CD4-positive, CD25-positive, alpha-beta regulatory T cell (primary cell): Measurements from ENCODE around the gene CCNQ. TPM values are rescaled to one million over a fixed set of nuclear protein-coding genes. Genes with fewer than 3 reads are reported as not detected.

Experiments used
- ATAC-seq, 2 donors: fragments of 150-1000 bp; cut with Tn5 transposase; one replicate each; pipeline ENCODE4 v1.10.0; 2021; ENCODE audit warnings: low read depth in 2 of 2, moderate number of reproducible peaks in 2 of 2, moderate library complexity in 1 of 2
- DNase-seq, 3 donors: peaks; one replicate each; pipeline versions ENCODE4 v3.0.0 to v3.0.0-alpha.2; 2012 to 2022; ENCODE audit warnings: mixed read lengths in 1 of 3
- H3K27ac ChIP-seq: one replicate; pipeline ENCODE4 v1.7.0; 2013; ENCODE audit warnings: mild to moderate bottlenecking, low read length; ENCODE audit not compliant: insufficient read depth, poor library complexity, severe bottlenecking
- H3K27me3 ChIP-seq: one replicate; pipeline ENCODE4 v1.7.0; 2013; ENCODE audit warnings: low read length; ENCODE audit not compliant: control insufficient read depth, insufficient read depth
- H3K36me3 ChIP-seq: one replicate; pipeline ENCODE4 v1.7.0; 2013; ENCODE audit warnings: mild to moderate bottlenecking, low read length, moderate library complexity; ENCODE audit not compliant: control insufficient read depth, insufficient read depth
- H3K4me1 ChIP-seq: 2 replicates; pipeline ENCODE4 v1.7.0; 2013; ENCODE audit warnings: mild to moderate bottlenecking, low read length; ENCODE audit not compliant: insufficient read depth, control insufficient read depth, poor library complexity, severe bottlenecking
- H3K4me3 ChIP-seq: one replicate; pipeline ENCODE4 v1.7.0; 2013; ENCODE audit warnings: low read depth, mild to moderate bottlenecking, low read length, moderate library complexity
- H3K9me3 ChIP-seq, 2 experiments: 1 replicate in 1 of 2; 2 replicates in 1 of 2; pipeline ENCODE4 v1.7.0; 2013; ENCODE audit warnings: low read length in 2 of 2, mild to moderate bottlenecking in 1 of 2, moderate library complexity in 1 of 2; ENCODE audit not compliant: control insufficient read depth in 2 of 2
- H3K27ac Mint-ChIP-seq, 3 donors: one replicate each; pipeline ENCODE4 v1.8.0; 2020 to 2022; ENCODE audit warnings: mild to moderate bottlenecking in 3 of 3, mixed read lengths in 3 of 3, moderate library complexity in 2 of 3
- H3K27me3 Mint-ChIP-seq: one replicate; pipeline ENCODE4 v1.8.0; 2022; ENCODE audit warnings: mild to moderate bottlenecking, mixed read lengths
- H3K36me3 Mint-ChIP-seq: one replicate; pipeline ENCODE4 v1.8.0; 2020; ENCODE audit warnings: mixed read lengths
- H3K4me1 Mint-ChIP-seq, 4 donors: one replicate each; pipeline ENCODE4 v1.8.0; 2020 to 2022; ENCODE audit warnings: mixed read lengths in 4 of 4, mild to moderate bottlenecking in 1 of 4
- H3K4me3 Mint-ChIP-seq, 4 donors: one replicate each; pipeline ENCODE4 v1.8.0; 2020 to 2022; ENCODE audit warnings: mild to moderate bottlenecking in 4 of 4, mixed read lengths in 4 of 4, moderate library complexity in 3 of 4
- H3K9me3 Mint-ChIP-seq, 7 donors: one replicate each; pipeline ENCODE4 v1.8.0; 2020 to 2022; ENCODE audit warnings: mixed read lengths in 7 of 7, mild to moderate bottlenecking in 3 of 7, moderate library complexity in 2 of 7
- polyA plus RNA-seq, 4 donors: library from polyadenylated mRNA; unstranded; fragments of 300-500 nt; fragmentation: Illumina TruSeq; gene quantifications; one replicate each; pipeline ENCODE4 v1.2.3, GENCODE V29; 2021
- total RNA-seq: library from RNA; stranded (reverse); gene quantifications from one replicate; pipeline ENCODE4 v1.2.3, GENCODE V29; 2022

CCNQ gene
- total and polyA plus RNA-seq, 5 donors from 2014 or later = 23.8 to 78.4 (median 76.8) TPM

GRCh38 chrX:153557618-153558355 lies 41.2 kb downstream of the CCNQ start:
- Mint-ChIP-seq H3K27ac (no peak overlapping the region), H3K4me1 (no peaks in the 10 kb centered on the region), H3K27me3 (no peaks in the 10 kb centered on the region), H3K4me3 (no peak overlapping the region), H3K36me3 (no peaks in the 10 kb centered on the region), H3K9me3 (no peaks in the 10 kb centered on the region)
- ATAC-seq (no peak), DNase-seq (no peak)
- H3K27me3 ChIP-seq = no peaks in the 10 kb centered on the region
- H3K27ac ChIP-seq = no peak overlapping the region
- no peaks in the 10 kb centered on the region for H3K36me3 ChIP-seq
- H3K4me1 ChIP-seq = no peaks in the 10 kb centered on the region
- H3K9me3 ChIP-seq = no peaks in the 10 kb centered on the region
- H3K4me3 ChIP-seq = no peak overlapping the region

DNA sequence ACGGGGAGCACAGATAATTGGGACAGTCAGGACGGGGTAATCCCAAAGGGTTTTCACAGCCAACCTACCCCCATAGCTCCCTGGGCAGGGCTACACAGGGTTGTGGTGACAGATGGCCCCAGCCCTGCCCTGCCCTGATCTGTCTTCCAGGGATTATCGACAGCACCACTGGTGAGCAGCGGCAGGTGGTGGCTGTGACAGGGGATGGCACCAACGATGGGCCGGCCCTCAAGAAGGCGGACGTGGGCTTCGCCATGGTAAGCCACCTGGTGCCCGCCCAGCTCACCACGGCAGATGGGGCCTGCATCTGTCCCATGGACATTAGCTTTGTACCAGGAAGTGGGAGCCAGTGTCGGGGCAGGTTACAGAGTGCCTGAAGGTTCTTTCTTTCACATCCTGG lies 42.2 kb downstream of the CCNQ start:
- Mint-ChIP-seq H3K36me3 (no peaks in the 10 kb centered on the region), H3K27me3 (no peaks in the 10 kb centered on the region), H3K27ac (no peak overlapping the region), H3K4me3 (no peak overlapping the region), H3K9me3 (no peaks in the 10 kb centered on the region), H3K4me1 (no peaks in the 10 kb centered on the region)
- Histone ChIP-seq H3K36me3 (no peaks in the 10 kb centered on the region), H3K27me3 (no peaks in the 10 kb centered on the region), H3K27ac (no peak overlapping the region), H3K4me3 (no peak overlapping the region), H3K4me1 (no peaks in the 10 kb centered on the region), H3K9me3 (no peaks in the 10 kb centered on the region)
- no peak for DNase-seq
- no peak for ATAC-seq

- no peak overlapping the region for H3K4me3 Mint-ChIP-seq
- peaks cover 0 to 1% (median 0%) of the 10 kb centered on the region in 7 donors for H3K9me3 Mint-ChIP-seq
- peak; percentile 31 to 57 (median 57) for DNase-seq
- no peak overlapping the region for H3K27ac Mint-ChIP-seq
- Histone ChIP-seq H3K9me3 (no peaks in the 10 kb centered on the region), H3K36me3 (no peaks in the 10 kb centered on the region), H3K27ac (no peak overlapping the region), H3K4me3 (no peak overlapping the region), H3K4me1 (no peaks in the 10 kb centered on the region), H3K27me3 (no peaks in the 10 kb centered on the region)
- no peaks in the 10 kb centered on the region for H3K27me3 Mint-ChIP-seq
- no peaks in the 10 kb centered on the region for H3K4me1 Mint-ChIP-seq
- H3K36me3 Mint-ChIP-seq = no peaks in the 10 kb centered on the region
- no peak for ATAC-seq
Measured at GRCh38 chrX:153554519-153555167, 44.3 kb downstream of the CCNQ start.

DNA sequence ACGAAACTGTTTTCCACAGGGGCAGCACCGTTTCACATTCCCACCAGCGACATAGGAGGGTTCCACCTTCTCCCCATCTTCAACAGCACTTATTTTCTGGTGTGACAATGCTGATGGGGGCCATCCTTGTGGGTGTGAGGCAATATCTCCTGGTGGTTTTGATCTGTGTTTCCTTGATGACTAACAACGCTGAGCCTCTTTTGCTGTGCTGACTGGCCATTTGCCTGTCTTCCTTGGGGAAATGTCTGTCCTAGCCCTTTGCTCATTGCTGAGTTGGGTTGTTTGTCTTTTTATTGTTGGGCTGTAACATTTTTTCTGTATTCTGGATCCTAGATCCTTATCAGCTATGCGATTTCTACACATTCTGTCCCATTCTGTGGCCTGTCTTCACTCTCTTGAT lies 47.8 kb downstream of the CCNQ start:
- no peaks in the 10 kb centered on the region for H3K36me3 ChIP-seq
- Mint-ChIP-seq H3K27me3 (peaks cover 11% of the 10 kb centered on the region), H3K27ac (no peak overlapping the region), H3K4me1 (no peaks in the 10 kb centered on the region), H3K36me3 (no peaks in the 10 kb centered on the region), H3K4me3 (no peak overlapping the region), H3K9me3 (peaks cover 0 to 1% (median 0%) of the 10 kb centered on the region in 7 donors)
- H3K4me3 ChIP-seq = no peak overlapping the region
- ATAC-seq (no peak), DNase-seq (no peak)
- no peaks in the 10 kb centered on the region for H3K4me1 ChIP-seq
- H3K27me3 ChIP-seq = no peaks in the 10 kb centered on the region
- H3K9me3 ChIP-seq = no peaks in the 10 kb centered on the region
- no peak overlapping the region for H3K27ac ChIP-seq

DNA sequence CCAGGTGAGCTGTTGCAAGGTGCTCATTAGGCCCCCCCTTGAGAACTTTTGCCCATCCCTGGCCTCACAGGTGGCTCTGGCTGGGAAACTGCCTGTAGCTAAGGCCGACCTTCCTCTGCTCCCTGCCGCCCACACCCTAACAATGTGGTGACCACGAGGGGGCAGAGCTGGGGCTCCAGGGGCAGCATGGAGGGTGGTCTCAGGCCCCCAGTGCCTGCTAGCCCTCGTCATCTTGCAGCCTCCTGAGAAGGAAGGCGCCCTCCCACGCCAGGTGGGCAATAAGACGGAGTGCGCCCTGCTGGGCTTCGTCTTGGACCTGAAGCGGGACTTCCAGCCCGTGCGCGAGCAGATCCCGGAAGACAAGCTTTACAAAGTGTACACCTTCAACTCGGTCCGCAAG lies 49.1 kb downstream of the CCNQ start:
- no peak for DNase-seq
- Histone ChIP-seq H3K36me3 (no peaks in the 10 kb centered on the region), H3K9me3 (no peaks in the 10 kb centered on the region), H3K27me3 (no peaks in the 10 kb centered on the region), H3K4me1 (no peaks in the 10 kb centered on the region), H3K27ac (no peak overlapping the region), H3K4me3 (no peak overlapping the region)
- Mint-ChIP-seq H3K27ac (no peak overlapping the region), H3K36me3 (no peaks in the 10 kb centered on the region), H3K9me3 (peaks cover 0 to 1% (median 0%) of the 10 kb centered on the region in 7 donors), H3K27me3 (peaks cover 11% of the 10 kb centered on the region), H3K4me3 (no peak overlapping the region), H3K4me1 (no peaks in the 10 kb centered on the region)
- ATAC-seq = no peak

DNA sequence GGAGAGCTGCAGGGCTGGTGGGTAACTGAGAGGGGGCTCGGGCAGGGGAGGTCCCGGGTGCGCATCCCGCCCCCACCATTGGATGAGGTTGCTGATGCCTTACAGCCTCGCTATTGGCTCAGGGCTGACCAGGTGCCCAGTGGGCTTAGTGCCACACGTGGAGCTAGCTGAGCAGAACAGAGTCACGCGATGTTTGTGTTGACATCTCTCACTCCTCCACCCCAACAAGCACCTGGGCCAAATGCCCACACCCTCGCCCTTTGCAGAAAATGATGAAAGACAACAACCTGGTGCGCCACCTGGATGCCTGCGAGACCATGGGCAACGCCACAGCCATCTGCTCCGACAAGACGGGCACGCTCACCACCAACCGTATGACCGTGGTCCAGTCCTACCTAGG lies 49.7 kb downstream of the CCNQ start:
- Mint-ChIP-seq H3K27ac (no peak overlapping the region), H3K9me3 (peaks cover 0 to 1% (median 0%) of the 10 kb centered on the region in 7 donors), H3K27me3 (peaks cover 11% of the 10 kb centered on the region), H3K4me3 (no peak overlapping the region), H3K4me1 (no peaks in the 10 kb centered on the region), H3K36me3 (no peaks in the 10 kb centered on the region)
- ATAC-seq (no peak), DNase-seq (no peak)
- H3K9me3 ChIP-seq = no peaks in the 10 kb centered on the region
- H3K4me3 ChIP-seq = no peak overlapping the region
- no peaks in the 10 kb centered on the region for H3K4me1 ChIP-seq
- no peaks in the 10 kb centered on the region for H3K36me3 ChIP-seq
- H3K27ac ChIP-seq = no peak overlapping the region
- no peaks in the 10 kb centered on the region for H3K27me3 ChIP-seq

DNA sequence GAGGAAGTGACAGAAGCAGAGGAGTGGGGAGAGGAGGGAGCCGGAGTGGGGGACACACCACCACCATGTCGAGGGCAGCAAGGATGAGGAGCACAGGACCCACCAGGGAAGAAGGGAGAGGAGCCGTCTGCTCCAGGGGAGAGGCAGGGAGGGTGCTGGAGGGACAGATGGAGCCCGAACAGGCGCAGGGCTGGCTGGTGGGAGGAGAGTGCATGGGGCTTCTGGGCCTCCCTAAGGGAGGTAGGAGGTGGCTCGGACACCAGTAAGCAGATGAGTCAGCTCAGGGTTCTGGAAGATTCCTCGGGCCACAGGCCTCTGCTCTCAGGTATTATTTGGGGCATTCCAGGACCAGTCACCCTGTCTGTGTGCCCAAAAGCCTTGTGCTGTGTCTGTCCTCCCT lies 51.7 kb downstream of the CCNQ start:
- ATAC-seq = no peak

DNA sequence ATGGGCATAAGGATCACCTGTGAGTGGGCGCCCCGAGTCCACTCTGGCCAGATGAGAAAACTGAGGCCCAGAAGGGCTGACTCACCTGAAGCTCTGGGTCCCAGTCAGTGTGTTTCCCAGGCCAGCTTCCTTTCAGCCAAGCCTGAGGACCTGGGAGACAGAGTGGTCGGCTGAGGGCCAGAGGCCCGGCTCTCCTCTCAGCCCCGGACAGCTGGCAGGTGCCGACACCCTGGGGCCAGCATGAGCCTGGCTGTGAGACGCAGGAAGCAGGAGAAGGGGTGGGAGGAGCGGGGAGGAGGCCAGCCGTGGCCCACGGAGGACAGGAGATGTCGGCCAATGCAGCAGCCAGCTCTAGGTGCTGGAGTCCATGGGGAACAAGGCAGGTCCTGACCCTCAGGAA lies 52.6 kb downstream of the CCNQ start:
- Mint-ChIP-seq H3K27ac (no peak overlapping the region), H3K9me3 (peaks cover 0 to under 1% (median 0%) of the 10 kb centered on the region in 7 donors), H3K4me1 (no peaks in the 10 kb centered on the region), H3K36me3 (no peaks in the 10 kb centered on the region), H3K27me3 (peaks cover 11% of the 10 kb centered on the region), H3K4me3 (no peak overlapping the region)
- DNase-seq = no peak
- Histone ChIP-seq H3K4me3 (no peak overlapping the region), H3K27me3 (no peaks in the 10 kb centered on the region), H3K4me1 (no peaks in the 10 kb centered on the region), H3K9me3 (no peaks in the 10 kb centered on the region), H3K27ac (no peak overlapping the region), H3K36me3 (no peaks in the 10 kb centered on the region)
- ATAC-seq = no peak

More for the DNA sequence above, 51.7 kb downstream of the CCNQ start:
- H3K4me3 ChIP-seq = no peak overlapping the region
- H3K4me1 ChIP-seq = no peaks in the 10 kb centered on the region
- Mint-ChIP-seq H3K27ac (no peak overlapping the region), H3K36me3 (no peaks in the 10 kb centered on the region), H3K27me3 (peaks cover 11% of the 10 kb centered on the region), H3K4me1 (no peaks in the 10 kb centered on the region), H3K4me3 (no peak overlapping the region), H3K9me3 (peaks cover 0 to 1% (median 0%) of the 10 kb centered on the region in 7 donors)
- no peak for DNase-seq
- no peaks in the 10 kb centered on the region for H3K36me3 ChIP-seq
- H3K9me3 ChIP-seq = no peaks in the 10 kb centered on the region
- no peaks in the 10 kb centered on the region for H3K27me3 ChIP-seq
- H3K27ac ChIP-seq = no peak overlapping the region
